ENCODE results near the gene PIPOX.
"Not testable (repeated sequence)": the region's sequence is repeated elsewhere in the genome, so short reads cannot be mapped to it uniquely, and the experiment has no call there.

The PIPOX gene

DNA sequence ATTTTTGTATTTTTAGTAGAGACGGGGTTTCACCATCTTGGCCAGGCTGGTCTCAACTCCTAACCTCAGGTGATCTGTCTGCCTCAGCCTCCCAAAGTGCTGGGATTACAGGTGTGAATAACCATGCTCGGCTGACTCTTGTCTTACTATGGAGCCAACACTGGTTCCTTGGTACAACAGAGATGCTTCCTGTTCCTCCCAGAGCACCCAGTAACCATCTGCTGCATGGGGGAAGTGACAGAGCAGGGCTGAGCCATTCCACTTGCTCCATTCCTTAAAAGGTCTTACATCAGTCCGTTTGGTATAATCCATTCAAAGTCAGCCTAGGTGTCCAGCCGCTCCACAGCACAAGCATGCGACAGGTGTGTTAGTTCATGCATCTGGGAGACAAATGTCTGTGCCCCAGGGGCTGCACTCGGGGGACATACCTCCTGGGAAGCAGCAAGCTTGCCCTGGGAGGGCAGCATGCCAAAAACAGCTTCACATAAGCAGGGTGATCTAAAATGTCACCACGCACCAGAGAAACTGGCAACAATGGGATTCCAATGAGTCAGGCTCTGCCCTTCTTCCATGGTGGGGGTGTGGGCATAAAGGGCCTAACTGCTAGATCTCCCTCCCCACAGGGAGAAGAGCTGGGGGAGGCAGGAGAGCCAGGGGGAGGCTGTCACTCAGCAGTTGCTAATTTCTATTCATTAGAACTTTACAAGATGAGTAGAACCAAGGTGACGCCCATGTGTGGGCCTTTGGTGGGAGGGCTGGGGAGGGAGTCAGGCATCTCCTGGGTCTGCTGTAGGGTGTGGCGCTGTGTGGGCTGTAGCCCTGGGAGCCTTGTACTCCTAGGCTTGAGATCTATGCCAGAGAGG lies 35.5 kb downstream of the PIPOX start:
- DNase-seq, result no peak

DNA sequence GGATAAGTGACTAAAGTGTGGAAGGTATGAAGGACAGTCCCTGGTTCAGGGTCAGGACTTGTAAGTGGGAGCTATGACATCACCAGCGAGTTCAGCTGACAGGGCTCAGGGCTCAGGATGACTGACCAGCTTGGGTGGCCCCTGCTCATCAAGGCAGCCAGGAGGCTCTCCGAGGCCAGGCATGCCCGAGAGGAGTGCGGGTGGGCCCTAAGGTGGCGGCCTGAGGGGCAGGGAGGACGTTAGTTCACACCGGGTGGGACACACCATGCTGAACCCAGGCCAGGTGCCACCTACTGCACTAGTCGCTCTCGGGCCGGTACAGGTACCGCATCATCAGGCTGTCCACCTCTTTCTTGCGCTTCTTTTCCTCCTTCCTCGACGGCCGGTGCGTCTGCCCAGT lies 36.5 kb downstream of the PIPOX start:
- no peak for DNase-seq

DNA sequence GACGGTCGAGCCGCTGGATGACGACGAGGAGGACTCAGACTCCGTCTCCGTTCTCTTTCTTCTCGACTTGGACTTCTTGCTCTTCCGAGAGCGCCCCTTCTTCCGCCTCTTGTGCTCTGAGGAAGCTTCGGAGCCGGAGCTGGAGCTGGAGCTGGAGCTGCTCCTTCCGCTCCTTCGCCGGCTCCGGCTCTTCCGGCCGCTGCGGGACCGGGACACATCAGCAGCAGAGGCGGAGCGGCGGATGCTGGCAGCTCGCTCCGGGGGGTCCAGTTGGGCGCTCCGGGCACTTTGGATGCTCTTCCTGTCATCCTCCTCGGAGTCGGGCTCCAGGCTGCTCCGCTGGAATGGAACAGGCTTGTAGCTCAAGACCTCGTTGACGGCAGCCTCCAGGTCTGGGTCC lies 36.9 kb downstream of the PIPOX start:
- no peak for DNase-seq

DNA sequence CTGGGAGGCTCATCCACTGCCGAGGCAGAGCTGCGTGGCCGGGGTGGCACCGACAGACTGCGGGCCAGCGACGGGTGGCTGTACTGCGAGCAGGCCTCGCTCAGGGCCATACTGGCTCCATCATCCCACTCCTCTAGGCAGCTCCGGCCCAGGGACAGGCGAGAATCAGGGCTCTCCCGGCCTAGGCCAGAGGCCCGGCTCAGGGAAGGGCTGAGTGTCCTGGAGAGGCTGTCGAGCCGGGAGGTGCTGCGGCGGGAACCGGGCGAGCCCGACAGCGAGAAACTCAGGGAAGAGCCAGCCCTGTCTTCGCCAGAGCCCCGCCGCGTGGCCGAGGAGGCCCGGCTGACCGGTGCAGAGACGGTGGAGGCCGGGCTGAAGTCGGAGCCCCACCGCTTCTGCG lies 37.4 kb downstream of the PIPOX start:
- no peak for DNase-seq

DNA sequence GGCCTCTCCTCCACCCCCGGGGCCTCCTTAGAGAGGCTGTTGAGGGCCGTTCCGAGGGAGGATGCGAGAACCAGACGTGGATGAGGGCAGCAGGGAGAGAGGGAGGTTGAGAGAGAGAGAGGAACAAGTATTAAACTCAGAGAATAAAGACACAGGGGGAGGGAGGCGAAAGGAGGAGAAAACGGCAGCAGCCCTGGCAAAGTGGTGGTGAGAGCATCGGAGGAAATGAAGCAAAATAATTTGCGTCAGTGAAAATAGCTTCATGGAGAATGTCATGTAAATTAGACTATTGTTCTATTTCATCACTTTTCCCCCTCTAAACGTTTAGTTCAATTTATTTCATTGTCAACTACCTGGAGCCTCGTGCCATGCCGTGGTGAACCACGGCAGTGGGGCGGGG lies 38.0 kb downstream of the PIPOX start:
- no peak for DNase-seq

DNA sequence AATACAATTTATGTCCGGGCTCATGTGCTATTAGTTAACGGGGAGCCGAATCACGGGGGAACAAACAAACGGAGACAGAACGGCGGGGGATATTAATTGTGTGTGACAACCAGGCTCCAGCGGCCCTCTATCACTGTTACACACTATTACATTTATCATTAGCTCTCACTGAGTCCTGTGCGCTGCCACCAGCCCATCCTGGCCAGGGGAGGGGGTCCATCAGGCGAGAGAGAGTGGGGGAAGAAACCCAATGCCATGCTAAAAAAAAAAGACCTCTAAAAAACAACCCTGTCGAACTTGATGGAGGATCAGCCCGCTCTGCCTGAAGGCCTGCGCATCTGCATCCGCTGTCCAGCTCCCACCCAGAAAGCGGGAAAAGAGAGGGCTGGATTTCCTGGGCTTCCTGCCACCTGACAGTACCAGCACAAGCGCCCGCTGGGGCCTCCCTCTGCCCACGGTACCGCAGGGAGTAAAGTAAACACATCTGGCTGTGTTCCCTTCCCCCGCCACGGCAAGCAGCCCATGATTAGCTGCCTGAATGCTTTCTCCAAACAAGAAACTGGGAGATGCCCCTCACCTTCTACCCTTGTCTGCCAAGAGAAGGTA lies 41.7 kb downstream of the PIPOX start:
- peak; percentile 76 to 87 for DNase-seq

DNA sequence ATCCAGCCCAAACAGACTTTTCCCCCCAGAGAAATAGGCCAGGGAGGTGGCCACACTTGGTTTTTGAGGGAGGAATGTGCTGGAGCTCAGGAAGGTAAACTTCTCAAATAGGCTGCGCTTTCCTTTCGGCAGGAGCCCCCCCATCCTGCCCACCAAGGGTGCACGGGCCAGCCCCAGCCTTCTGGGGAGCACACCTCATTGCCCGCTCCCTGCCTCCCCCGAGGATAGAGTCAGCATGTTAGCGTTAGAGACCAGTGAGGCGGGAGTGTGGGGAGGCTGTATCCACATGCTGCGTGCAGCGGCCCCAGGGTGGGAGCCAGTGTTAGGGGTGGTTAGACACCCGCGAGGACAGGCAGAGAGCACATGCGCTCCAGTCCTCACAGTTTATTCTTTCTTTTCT lies 42.3 kb downstream of the PIPOX start:
- no peak for DNase-seq

DNA sequence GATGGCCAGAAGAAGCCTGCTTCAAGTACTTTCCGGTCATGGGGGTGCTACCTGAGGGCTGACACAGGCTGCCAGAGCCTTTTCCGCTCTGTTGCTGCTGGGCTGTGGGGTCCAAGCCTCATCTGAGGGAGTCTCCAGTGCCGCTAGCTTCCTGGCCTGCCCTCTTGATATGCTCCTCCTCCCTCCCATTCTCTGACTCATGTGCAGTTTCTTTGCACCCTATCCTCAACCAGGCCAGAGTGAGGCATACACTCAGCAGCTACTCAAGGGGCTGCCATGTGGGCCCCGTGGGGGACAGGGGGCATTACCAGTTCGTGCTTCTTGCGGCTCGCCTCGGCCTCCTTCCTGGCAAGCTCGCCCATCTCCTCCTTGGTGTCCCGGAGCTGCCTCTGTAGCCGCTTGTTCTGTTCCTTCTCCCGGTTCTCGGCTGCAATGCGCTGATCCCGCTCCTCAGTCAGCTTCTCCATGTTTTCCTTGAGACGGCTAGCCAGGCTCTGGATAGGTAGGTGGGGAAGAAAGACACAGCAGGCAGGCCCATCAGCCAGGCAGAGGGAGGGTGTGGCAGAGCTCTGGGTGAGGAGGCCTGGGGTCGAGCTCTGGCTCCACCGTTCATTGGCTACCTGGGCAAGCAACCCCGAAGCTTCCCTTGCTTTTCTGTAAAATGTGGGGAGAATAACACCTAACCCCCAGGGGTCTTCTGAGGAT lies 43.8 kb downstream of the PIPOX start:
- DNase-seq, result no peak

DNA sequence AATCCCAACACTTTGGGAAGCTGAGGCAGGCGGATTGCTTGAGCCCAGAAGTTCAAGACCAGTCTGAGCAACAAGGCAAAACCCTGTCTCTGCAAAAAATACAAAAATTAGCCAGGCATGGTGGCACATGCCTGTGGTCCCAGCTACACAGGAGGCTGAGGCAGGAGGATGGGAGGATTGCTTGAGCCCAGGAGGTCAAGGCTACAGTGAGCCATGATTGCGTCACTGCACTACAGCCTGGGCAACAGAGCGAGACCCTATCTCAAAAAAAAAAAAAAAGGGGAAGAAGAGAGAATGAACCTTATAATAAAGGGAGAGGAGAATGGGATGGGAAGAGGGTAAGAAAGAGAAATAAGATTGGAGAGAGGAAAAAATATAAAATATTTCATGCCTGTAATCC lies 45.8 kb downstream of the PIPOX start:
- not testable (repeated sequence) for DNase-seq

DNA sequence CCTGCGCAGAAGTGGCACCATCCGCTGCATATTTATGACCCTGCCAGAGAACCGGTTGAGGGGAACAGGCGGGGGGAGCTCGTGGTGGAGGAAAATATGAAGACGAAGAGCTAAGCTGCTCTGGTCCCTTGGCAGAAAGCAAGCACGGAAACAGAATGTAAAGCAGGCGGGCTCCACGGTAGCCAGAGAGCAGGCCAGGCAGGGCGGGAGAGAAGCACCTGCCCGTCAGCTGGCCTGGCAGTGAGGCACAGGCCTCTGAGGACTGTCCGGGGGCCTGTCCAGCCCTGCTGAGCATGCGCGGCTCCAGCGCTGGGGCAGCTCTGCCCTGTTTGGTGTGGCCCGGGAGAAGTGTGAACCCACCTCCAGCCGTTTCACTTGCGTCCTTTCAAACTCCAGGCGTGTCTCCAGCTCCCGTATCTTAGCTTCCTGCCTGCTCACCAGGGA lies 46.7 kb downstream of the PIPOX start:
- DNase-seq, result peak; percentile 70 to 73

DNA sequence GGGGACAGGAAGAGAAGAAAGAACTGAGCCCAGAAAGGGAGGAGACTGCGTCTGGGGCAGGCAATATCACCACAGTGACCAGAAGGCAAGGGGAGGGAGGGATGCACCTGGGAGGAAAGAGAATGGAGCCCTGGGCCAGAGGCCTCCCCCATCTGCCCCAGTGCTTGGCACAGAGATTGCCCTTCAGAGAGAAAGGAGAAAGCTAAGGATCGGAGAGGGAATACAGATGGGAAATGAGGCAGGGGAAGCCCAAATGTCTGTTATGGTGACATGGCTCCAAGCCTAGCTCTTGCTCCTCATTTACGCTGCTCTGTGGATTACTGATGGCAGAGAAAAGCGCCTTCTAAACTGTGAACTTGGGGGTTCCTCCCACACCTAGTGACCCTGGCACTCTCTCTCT lies 47.2 kb downstream of the PIPOX start:
- DNase-seq, result no peak

DNA sequence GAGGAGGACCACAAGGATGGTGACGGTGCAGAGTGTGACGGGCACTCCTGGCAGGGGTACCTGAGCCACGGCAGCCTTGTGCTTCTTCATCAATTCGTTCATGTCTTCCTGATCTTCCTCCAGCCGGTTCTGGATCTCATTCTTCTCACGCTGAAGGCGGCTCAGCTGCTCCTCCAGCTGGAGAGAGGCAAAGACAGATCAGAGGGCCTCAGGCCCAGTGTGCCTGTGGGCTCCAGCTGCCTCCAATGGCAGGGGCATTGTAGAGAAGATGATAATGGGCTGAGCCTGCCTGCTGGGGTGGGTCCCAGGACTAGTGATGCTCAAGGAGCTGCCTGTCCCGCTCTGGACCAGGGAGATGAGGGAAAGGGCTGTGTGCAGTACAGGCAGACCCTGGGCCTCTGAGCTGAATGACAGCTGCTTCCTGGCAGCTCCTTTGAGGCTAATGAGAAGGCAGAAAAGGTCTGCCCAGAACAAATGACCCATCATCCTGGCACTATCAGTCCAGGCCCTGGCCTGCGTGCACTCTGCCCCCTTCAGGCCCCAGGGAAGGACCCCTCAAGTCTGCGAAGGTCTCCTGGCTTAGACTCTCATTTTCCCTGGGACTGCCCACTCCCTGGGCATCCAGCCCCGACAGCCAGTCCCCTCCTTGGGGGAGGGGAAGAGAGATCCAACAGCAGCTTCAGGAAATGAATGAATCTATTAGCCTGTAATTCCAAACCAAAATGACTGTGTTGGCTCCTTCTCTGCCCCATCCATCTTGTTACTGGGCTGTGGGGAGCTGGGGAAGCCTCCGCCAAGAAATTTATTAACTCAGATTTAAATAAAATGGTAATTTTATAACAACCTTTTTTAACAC lies 48.0 kb downstream of the PIPOX start:
- DNase-seq, result peak in 1 of 2 experiments; percentile 32

DNA sequence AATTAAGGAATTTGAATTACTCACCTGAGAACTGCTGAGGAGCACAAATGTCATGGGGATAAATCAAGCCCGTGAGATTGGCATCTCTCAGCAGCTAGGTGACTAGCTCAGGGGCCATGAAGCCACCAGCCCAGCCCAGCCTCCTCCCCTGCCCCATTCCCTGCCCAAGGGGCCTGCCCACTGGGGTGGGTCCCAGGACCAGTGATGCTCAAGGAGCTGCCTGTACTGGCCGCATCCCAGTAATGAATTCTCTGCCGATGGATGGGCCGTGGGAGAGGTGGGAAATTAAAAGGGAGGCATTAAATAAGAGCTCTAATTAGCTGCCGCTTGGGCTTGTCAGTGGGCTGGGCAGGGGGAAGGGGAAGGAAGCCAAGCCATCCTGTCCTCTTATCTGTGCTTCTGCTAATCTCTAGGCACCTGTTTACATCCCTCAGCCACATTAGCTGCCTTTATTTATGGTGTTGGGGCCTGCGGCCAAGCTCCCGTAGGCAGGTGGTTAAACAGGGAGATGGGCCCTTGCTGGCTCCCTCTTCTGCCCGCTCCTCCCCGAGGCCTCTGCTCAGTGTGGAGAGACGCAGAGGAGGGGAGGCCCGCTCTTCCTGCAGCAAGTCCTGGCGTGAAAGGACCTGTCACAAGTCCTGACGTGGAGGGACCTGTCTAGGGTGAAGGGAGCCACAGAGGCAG lies 48.8 kb downstream of the PIPOX start:
- DNase-seq, result peak; percentile 75 to 81

DNA sequence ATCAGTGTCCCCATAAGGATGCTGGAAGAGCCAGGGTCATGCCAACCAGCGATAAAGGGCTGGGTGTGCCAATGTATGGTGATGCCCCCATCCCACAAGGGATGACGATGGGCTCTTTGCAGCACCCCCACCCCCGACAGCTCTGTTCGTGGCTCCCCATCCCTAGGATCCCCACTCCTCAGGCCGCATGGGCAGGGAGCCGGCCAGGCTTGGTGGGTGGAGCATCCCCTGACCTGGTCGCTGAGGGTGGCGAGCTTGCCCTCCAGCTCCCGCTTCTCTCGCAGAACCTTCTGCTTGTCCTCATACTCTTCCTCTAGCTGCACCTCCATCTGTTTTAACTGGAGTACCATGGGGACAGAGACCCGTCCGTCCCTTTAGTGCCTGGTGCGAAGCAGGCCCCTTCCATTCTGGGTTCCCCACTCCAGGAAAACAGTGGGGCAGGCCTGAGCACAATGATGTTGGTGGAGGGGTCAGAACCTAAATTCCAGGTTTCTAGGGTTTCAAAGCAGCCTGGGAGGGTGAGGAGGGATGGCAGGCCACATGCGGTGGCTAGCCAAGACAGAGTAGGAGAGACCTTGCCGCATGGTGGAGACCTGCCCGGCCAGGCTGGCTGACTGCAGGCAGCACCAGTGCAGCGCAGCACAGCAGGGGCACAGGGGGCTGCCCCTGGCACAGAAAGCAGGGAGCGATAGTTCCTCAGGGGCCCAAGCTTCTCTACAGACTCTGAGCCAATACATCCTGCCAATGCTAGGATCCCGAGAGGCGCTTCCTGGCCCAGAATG lies 50.3 kb downstream of the PIPOX start:
- DNase-seq, result no peak

DNA sequence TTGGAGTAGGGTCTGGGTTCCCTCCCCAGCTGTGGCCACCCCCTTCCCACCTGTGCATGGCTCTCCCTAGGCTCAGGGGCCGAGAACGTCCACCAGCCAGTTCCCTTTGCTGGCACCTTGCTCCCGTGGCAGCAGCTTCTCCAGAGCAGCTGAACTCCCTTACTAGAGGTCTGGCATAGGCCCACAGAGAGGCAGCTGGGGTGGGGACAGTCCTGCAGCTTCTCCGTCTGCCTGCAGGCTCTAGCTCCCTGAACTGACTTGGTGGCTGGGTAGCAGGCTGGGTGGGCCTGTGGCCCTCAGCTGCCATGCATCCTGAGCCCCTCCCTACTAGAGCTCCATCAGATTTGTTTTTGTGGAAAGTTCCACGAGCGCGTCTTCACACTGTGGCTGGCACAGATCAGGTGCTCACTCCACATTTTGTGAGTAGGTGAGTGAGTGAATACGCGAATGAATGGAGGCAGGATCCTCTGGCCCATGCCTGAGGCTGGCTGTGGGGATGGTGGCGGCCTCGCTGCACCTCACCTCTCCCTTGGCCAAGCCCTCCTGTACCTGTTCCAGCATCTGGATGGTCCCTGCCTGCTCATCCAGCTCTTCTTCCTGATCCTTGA lies 51.3 kb downstream of the PIPOX start:
- DNase-seq, result no peak

DNA sequence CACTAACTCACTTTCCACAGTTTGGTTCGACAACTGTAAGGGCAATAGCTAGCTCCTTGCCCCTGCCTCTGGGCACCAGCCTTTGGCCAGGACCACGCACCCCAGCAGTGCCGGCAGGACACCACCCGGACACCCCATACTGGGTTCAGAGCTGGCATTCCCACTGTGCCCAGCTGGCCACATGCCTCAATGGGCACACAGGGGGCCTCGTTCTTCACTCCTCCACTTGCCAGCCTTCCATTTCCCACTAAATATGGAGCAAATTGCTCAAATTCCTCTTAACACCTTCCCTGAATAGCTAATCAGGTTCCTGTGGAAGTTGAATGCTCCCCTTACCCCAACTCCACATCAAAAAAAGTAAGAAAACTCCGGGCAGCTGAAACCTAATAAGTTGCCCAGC lies 52.5 kb downstream of the PIPOX start:
- no peak for DNase-seq

DNA sequence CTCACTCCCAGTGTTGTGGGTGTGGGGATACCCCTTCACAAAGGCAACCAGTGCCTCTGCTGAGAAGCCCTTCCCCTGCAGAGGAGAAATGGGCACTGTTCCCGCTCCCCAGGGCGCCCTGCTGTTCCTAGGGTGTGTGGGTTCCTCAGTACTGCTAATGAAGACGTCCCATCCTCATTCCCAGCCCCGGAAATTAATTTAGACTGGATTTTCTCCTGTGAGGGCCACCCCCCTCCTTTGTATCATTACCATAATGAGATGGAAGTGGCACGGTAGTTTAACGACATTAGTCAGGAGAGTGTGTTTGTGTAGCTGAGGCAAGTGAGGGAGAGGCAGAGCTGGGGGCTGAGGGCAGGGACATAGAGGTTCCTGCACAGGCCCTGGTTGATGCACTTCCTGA lies 53.2 kb downstream of the PIPOX start:
- no peak for DNase-seq

DNA sequence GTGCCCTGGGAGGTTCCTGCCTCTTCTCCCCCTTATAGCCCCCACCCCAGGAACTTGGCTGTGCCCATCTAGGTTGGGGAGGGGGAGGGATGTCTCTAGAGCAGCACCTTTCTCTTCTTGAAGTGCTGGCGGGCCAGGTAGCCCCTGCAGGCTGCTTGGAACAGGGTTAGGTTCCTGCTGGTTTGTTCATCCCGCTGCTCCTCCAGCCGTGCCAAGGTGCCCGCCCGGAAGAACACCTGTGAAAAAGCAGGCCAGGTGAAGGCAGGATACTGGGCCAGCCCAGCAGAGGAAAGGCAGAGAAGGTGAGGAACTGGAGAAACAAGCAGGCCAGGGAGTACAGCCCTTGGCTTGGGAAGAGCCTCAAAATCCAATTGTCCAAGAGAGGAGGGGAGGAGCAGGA lies 56.6 kb downstream of the PIPOX start:
- no peak for DNase-seq

DNA sequence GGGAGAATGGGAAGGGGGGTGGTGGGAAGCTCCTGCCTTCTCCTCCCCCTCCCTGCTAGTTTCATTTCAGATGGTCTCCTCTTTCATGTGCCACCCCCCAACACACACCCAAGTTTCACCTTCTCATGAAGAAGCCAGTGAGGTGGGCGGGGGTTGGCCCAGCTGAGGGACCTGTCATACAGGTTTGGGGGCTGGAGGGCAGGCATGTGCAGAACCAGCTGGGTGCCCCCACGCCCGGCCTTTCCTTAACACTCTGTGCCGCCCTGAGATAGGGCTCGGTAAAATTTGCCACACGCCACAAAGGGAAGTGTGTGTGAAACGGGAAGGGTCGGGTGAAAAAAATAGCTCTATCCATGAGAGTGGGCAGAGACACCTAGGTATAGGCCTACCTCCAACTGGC lies 57.4 kb downstream of the PIPOX start:
- DNase-seq, result no peak

DNA sequence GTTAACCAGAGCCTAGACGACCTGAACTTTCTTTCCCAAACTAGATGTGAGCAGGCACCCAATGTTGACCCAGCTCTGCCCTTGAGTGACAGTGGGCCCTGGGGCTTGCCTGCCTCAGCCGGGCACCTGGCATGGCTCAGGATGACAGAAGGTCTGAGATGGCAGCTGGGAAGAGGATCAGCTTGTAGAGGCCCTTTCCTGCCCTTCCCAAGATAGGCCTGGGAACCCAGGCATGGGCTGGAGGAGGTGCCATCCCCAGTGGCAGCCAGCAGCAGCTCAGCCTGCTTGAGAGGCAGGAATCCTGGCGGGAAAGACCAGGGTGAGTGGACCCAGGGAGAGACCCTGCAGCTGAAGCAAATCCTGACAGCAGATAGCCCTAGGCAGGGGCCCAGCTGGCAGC lies 59.1 kb downstream of the PIPOX start:
- no peak for DNase-seq

DNA sequence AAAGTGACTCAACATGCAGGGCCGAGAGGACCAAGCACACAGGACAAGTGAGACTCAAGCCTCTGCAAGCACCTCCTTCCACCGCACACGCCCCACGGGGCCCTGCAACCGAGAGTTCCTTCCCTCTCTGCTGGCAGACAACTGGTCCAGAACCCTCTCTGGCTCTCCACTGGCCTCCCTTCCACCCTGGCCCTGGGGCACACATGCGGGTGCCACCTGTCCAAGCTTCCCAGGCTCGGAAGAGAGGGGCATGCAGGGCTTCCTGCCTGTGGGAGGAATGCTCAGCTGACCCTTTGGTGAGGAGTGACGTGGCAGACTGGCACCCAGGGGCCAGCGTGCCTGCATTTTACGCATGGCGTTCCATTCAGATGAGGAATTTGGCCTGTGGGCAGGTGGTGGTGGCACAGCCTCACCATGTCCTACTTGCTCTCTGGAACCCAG lies 59.8 kb downstream of the PIPOX start:
- no peak for DNase-seq
